Adrenal gland (tissue), 12 donors: ENCODE results near the gene SMIM14. TPM values are rescaled to one million over a fixed set of nuclear protein-coding genes. Genes with fewer than 3 reads are reported as not detected.
"Not testable (repeated sequence)": the region's sequence is repeated elsewhere in the genome, so short reads cannot be mapped to it uniquely, and the experiment has no call there.

Experiments
- DNase-seq, 7 donors: peaks; one replicate each; pipeline ENCODE4 v3.0.0-alpha.2; 2019 to 2020
- H3K27ac ChIP-seq, 5 donors: fragments of 200-600 bp; sonication (generic) in 4 of 5; 1 replicate in 3 of 5; 2 replicates in 2 of 5; pipeline versions ENCODE4 v1.5.1 to v1.8.0; 2016 to 2020; ENCODE audit warnings: mild to moderate bottlenecking in 1 of 5
- H3K27me3 ChIP-seq: fragments of 200-600 bp; 2 replicates; pipeline ENCODE4 v1.8.0; 2021
- H3K36me3 ChIP-seq, 2 donors: fragments of 200-600 bp; replicated peaks in 1 of 2; 1 replicate in 1 of 2; 2 replicates in 1 of 2; pipeline versions ENCODE4 v1.5.1 to v1.8.0; 2018 to 2022
- H3K4me1 ChIP-seq, 2 donors: fragments of 200-600 bp; replicated peaks in 1 of 2; 1 replicate in 1 of 2; 2 replicates in 1 of 2; pipeline versions ENCODE4 v1.5.1 to v1.8.0; 2018 to 2021
- H3K4me3 ChIP-seq, 4 donors: fragments of 200-600 bp; sonication (generic) in 3 of 4; one replicate each; pipeline ENCODE4 v1.5.1; 2016 to 2018
- H3K9me3 ChIP-seq, 3 donors: fragments of 200-600 bp; sonication (generic) in 1 of 3; replicated peaks in 1 of 3; 1 replicate in 2 of 3; 2 replicates in 1 of 3; pipeline versions ENCODE4 v1.5.1 to v1.8.0; 2016 to 2021
- CTCF ChIP-seq, 6 experiments: fragments of 450-650 bp in 4 of 6; fragments of 200-600 bp in 2 of 6; sonication (generic) in 1 of 6; IDR thresholded peaks; 1 replicate in 5 of 6; 2 replicates in 1 of 6; pipeline versions ENCODE4 v1.5.1 to v1.8.0; 2016 to 2021; ENCODE audit warnings: antibody characterized with exemption in 6 of 6, mild to moderate bottlenecking in 2 of 6, moderate library complexity in 1 of 6
- POLR2A ChIP-seq, 2 donors: fragments of 450-650 bp; IDR thresholded peaks; one replicate each; pipeline ENCODE4 v1.6.1; 2017; ENCODE audit warnings: antibody characterized with exemption in 2 of 2, mild to moderate bottlenecking in 2 of 2, moderate library complexity in 1 of 2
- WGBS, 4 donors: extraction: QIAGEN DNeasy Blood & Tissue Kit in 2 of 4; methylation state at CpG; one replicate each; pipeline versions ENCODE4 v1.1.5 to v1.1.7; 2013 to 2017; 5-methylcytosine and 5-hydroxymethylcytosine counted together
- intact Hi-C, 2 donors: fragments of 100-400 bp; cut with DNase I; formaldehyde crosslinking; loops; one replicate each; pipeline versions ENCODE4 v1.14.1 to v1.15.0; 2022 to 2023
- polyA plus RNA-seq, 3 donors: library from polyadenylated mRNA; stranded (reverse); fragments of 200-250 nt in 2 of 3; fragments of 350-450 nt in 1 of 3; fragmentation: Illumina TruSeq in 1 of 3; extraction: RNeasy Lipid Tissue Mini Kit (QIAGEN cat#74804) in 1 of 3; gene quantifications; one replicate each; pipeline ENCODE4 v1.2.3, GENCODE V29; 2013 to 2014
- total RNA-seq, 9 donors: library from RNA; depleted of rRNA in 4 of 9; stranded (reverse); fragments of >200 nt in 4 of 9; fragments of 120-200 nt in 1 of 9; fragmentation: NEBNext Ultra II Directional in 1 of 9; extraction: Animal tissue kit (Norgen Biotek cat#: 25700) in 1 of 9; gene quantifications; one replicate each; pipeline versions ENCODE4 v1.1.0 to v1.2.4, GENCODE V29; 2013 to 2023
- donor health status: healthy with polysubstance abuse.
- donor health status: Bipolar disorder and iron deficiency.
- donor health status: DM: yes; HTN: yes; CAD: no.
- donor health status: DM: no; HTN: no; CAD: no.
- donor health status: DM: no; HTN: no; CAD: no.
- donor health status: DM: yes; HTN: yes; CAD: no.

The SMIM14 gene
- total and polyA plus RNA-seq, 12 donors: 24.1 to 160 (median 119) TPM

- no peaks in the 10 kb centered on the region for H3K27me3 ChIP-seq
- H3K4me3 ChIP-seq: no peak overlapping the region
- no peak for DNase-seq
- peaks cover under 1 to 6% of the 10 kb centered on the region in 2 donors for H3K4me1 ChIP-seq
- H3K9me3 ChIP-seq: no peaks in the 10 kb centered on the region
- no peak overlapping the region for H3K27ac ChIP-seq
- intact Hi-C loops: no loop called here
- 93 to 98% (median 95%) methylated on average over 6 of the region's 6 CpGs for WGBS, 4 donors
- TF ChIP-seq CTCF (IDR thresholded peaks at IDR 0.05): no peak
- H3K36me3 ChIP-seq: no peaks in the 10 kb centered on the region
Measured at GRCh38 chr4:39660757-39661156, 22.1 kb upstream of the SMIM14 start.

DNA sequence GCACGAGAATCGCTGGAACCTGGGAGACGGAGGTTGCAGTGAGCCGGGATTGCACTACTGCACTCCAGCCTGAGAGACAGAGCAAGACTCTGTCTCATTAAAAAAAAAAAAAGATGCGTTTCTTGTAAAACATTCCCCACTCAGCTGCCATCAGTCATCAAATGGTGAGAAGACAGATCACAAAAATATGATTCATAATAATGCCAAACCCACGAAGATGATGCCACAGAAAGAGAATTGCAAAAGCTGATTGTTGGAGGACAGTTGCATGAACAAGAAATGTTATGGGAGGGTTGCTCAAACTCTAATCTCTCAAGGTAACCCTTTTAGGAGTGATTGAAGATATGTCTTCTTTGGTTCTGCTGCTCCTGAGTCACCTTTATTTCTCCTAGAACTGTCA, 21.4 kb upstream of the SMIM14 start:
- WGBS, 4 donors: 70 to 76% (median 72%) methylated on average over 6 of the region's 6 CpGs
- Histone ChIP-seq H3K9me3 (no peaks in the 10 kb centered on the region), H3K4me1 (peaks cover 7 to 13% of the 10 kb centered on the region in 2 donors), H3K36me3 (no peaks in the 10 kb centered on the region), H3K27ac (peak overlapping the region in 3 of 5 donors; percentile 6 to 27 (median 15)), H3K27me3 (no peaks in the 10 kb centered on the region), H3K4me3 (no peak overlapping the region)
- TF ChIP-seq POLR2A (IDR thresholded peaks at IDR 0.05): no peak
- DNase-seq: peak in 2 of 7 donors; percentile 21 to 48
- intact Hi-C loops: no loop called here

- Histone ChIP-seq H3K4me3 (no peak overlapping the region), H3K9me3 (no peaks in the 10 kb centered on the region), H3K36me3 (no peaks in the 10 kb centered on the region), H3K4me1 (peaks cover 9 to 17% of the 10 kb centered on the region in 2 donors), H3K27ac (no peak overlapping the region), H3K27me3 (no peaks in the 10 kb centered on the region)
- WGBS, 4 donors: 66 to 81% (median 72%) methylated on average over 3 of the region's 3 CpGs
- intact Hi-C loops: no loop called here
- no peak for TF ChIP-seq POLR2A (IDR thresholded peaks at IDR 0.05)
- peak; percentile 10 to 73 (median 42) for TF ChIP-seq CTCF (IDR thresholded peaks at IDR 0.05)
- DNase-seq: no peak
Measured at GRCh38 chr4:39658756-39659155, 20.1 kb upstream of the SMIM14 start.

DNA sequence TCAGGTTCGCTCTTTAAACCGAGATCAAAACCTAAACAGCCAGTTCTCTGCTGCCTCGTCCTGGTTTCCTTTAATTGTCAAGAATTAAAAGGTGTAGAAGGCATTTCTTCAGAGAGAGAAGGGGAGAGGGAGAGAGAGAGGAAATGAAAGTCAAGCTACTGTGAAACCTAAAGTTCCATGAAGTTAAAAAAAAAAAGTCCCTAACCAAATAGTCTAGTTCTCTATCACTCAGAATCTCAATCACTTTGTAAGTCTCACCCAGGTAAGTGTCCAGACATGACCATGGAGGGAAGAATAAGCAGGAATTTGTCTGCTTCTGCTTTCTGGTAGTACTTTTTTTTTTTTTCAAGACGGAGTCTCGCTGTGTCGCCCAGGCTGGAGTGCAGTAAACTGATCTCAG, 18.8 kb upstream of the SMIM14 start:
- WGBS, 4 donors: 84 to 89% (median 85%) methylated on average over 6 of the region's 6 CpGs
- TF ChIP-seq CTCF (IDR thresholded peaks at IDR 0.05) (no peak), POLR2A (IDR thresholded peaks at IDR 0.05) (no peak)

DNA sequence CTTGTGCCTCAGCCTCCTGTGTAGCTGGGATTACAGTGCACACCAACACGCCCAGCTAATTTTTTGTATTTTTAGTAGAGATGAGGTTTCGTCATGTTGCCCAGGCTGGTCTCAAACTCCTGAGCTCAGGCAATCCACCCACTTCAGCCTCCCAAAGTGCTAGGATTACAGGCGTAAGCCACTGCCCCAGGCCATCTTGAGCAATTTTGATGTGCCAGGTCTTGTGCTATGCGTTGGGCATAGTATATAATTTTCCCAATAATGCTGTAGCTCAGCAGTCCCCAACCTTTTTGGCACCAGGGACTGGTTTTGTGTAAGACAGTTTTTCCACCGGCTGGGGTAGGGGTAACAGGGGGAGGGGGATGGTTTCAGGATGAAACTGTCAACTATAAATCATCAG, 18.0 kb upstream of the SMIM14 start:
- 93 to 96% (median 95%) methylated on average over 4 to 5 of the region's 5 CpGs for WGBS, 4 donors
- peak overlapping the region; percentile 39 to 82 (median 68) for H3K27ac ChIP-seq

More for the DNA sequence above, 18.8 kb upstream of the SMIM14 start:
- Histone ChIP-seq H3K27me3 (no peaks in the 10 kb centered on the region), H3K4me3 (no peak overlapping the region), H3K27ac (no peak overlapping the region), H3K9me3 (no peaks in the 10 kb centered on the region), H3K36me3 (no peaks in the 10 kb centered on the region), H3K4me1 (peaks cover 9 to 17% of the 10 kb centered on the region in 2 donors)
- intact Hi-C loops: no loop called here
- no peak for DNase-seq

More for the DNA sequence above, 18.0 kb upstream of the SMIM14 start:
- H3K4me1 ChIP-seq: peaks cover 9 to 19% of the 10 kb centered on the region in 2 donors
- H3K9me3 ChIP-seq, intact Hi-C loops, H3K36me3 ChIP-seq, DNase-seq, H3K27me3 ChIP-seq, H3K4me3 ChIP-seq: not testable (repeated sequence)
